MM.1S (cell line): Measurements from ENCODE around the gene AXL.

Experiments
- EZH2 ChIP-seq: fragments of 300-600 bp; sonication (generic); optimal IDR thresholded peaks from 2 replicates; pipeline ENCODE3; 2017; ENCODE audit warnings: low read depth, mild to moderate bottlenecking, antibody characterized with exemption, low read length, mixed read lengths
- EZH2phosphoT487 ChIP-seq: fragments of 300-600 bp; sonication (generic); IDR thresholded peaks from 2 replicates; pipeline ENCODE4 v1.6.1; 2018; ENCODE audit warnings: antibody characterized with exemption, low read length
- TF ChIP-seq, protein P1 (sequence below): fragments of 300-600 bp; sonication (generic); IDR thresholded peaks from 2 replicates; pipeline ENCODE4 v1.5.1; 2016; ENCODE audit warnings: antibody characterized with exemption, low read length, mixed read lengths

DNA sequence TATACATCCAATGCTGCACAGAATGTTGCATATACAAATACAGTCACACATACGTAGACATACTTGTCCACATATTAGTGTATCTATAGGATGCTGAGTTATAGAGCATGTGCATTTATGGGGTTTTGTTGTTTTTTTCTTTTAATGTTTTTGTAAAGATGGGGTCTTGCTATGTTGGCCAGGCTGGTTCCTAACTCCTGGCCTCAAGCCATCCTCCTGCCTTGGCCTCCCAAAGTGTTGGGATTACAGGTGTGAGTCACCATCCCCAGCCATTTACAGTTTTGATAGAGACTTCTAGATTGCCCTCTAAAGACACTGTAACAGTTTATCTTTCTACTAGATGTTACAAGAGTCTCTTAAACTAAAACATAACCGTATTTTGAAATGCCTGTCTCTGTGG lies 59.5 kb downstream of the AXL start:
- TF ChIP-seq, protein P1, sequence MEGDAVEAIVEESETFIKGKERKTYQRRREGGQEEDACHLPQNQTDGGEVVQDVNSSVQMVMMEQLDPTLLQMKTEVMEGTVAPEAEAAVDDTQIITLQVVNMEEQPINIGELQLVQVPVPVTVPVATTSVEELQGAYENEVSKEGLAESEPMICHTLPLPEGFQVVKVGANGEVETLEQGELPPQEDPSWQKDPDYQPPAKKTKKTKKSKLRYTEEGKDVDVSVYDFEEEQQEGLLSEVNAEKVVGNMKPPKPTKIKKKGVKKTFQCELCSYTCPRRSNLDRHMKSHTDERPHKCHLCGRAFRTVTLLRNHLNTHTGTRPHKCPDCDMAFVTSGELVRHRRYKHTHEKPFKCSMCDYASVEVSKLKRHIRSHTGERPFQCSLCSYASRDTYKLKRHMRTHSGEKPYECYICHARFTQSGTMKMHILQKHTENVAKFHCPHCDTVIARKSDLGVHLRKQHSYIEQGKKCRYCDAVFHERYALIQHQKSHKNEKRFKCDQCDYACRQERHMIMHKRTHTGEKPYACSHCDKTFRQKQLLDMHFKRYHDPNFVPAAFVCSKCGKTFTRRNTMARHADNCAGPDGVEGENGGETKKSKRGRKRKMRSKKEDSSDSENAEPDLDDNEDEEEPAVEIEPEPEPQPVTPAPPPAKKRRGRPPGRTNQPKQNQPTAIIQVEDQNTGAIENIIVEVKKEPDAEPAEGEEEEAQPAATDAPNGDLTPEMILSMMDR: no peak
- no peak for TF ChIP-seq EZH2
- TF ChIP-seq EZH2phosphoT487: no peak
